ENCODE results near the gene ARVCF.
"Not testable (repeated sequence)": the region's sequence is repeated elsewhere in the genome, so short reads cannot be mapped to it uniquely, and the experiment has no call there.

Gene ARVCF

GRCh38 chr22:19931514-19931913, 85.1 kb downstream of the ARVCF start:
- no peak for DNase-seq

DNA sequence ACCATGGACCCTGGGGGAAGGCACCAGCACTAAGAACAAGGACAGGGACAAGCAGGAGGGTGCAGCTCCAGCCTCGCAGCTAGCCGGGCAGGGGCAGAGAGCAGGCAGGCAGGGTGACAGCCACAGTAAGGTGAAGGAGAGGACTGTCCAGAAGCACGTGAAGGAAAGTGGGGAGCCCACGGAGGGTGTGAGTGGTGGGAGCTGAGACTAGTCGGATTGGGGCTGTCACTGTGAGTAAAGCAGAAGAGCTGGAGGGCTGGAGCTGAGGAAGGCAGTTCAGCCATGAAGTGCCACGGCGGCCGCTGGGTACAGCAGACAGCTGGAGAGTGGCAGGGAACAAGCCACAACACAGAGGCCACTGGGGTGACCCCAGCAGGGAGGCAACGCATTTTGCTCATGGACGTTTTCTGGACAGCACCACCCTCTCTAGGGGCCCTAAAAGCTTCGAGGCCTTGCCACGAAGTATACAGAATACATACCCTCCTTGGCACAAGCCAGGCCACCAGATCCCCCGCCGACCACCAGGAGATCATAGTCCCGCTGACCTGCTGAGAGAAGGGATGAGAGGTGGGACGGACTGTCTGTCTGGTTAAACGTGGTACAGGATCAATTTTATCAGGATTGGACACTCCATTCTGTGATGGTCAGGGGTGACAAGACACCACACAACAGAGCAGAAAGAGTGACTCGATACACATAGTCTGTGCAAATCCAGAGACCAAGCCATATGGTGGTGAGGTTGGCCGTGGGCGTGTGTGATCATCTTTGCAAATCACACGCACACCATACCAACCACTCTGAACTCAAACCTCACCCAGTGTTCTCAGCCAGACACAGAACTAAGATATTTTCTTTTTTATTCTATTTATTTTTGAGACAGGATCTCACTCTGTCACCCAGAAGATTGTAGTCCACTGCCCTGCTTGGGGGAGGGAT, 85.8 kb downstream of the ARVCF start:
- no peak for DNase-seq

DNA sequence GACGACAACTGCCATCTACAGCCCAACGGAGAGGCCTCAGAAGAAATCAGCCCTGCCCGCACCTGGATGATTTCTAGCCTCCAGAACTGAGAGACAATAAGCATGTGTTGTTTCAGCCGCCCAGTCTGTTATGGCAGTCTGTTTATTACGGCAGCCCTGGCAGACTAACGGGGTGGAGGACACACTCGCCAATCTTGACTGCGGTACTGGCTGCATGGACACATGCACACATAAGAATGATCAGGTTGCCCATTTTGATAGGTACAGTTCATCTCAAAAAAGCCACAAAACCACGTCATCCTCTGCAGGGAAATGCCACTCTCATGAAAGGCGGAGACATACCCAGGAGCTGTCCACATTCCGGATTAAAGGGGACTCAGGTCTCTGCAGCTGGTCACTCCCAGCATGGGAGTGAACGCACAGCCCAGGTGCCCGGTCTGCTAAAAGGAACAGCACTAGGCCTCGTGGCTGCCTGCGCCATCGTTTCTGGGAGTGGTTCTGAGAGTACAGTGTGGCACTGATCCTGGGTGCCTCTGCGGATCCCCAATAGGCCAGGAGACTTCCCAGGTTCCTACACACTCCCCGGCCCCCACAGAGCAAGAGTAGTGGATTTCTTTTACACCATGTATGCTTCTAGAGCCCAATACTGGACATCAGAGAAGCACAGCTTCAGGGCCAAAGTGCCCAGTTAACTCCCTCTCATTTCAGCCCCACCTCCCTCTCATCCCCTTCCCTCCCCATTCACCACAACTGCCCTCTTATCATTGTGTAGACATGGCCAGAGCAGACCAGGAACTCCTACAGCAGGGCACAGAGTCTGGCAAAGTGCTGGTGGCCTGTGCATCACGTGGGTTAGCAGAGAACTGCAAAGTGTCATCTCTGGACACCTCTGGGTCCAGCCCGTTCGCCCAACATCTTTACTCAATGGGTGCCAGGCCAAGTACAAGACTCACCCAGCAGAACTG, 86.8 kb downstream of the ARVCF start:
- DNase-seq = no peak

DNA sequence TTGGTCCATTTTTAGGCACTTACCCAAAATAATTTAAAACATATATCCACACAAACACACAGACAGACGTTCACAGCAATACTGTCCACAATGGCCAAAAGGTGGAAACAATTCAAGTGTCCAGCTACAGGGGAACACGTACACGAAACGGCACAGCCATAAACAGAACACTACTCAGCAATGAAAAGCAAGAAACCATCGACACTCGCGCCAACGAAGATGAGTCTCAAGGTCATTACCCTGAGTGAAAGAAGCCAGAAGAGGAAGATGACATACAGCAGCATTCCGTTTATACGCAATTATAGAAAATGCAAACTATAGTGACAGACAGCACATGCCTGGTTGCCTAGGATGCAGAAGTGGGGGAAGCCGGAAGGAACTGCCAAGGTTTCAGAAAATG, 88.4 kb downstream of the ARVCF start:
- DNase-seq = no peak

GRCh38 chr22:19927696-19928095, 88.9 kb downstream of the ARVCF start:
- DNase-seq = no peak

GRCh38 chr22:19926028-19926427, 90.6 kb downstream of the ARVCF start:
- not testable (repeated sequence) for DNase-seq

DNA sequence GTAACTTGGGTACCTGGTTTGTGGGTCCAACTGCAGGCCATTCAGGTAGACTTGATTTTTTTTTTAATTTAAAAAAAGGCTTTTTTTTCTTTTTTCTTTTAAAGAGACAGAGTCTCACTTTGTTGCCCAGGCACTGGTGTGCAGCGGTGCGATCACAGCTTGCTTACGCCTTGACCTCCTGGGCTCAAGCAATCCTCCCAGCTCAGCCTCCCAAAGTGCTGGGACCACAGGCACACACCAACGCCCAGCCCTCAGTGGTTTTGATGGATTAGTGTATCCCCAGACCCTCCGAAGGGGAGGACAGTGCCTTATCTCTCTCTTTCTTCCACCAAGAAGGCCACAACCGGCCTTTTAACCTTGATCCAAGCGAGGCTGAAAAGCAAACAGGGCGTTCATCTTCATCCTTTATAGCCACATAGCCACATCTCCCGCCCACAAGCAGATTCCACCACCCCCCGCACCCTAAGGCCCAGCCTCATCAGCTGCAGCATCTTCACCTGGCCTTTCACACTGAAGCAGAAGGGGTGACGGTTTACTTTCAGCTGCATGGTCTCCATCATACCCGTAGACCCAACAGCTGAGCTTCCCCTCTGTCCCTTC, 92.6 kb downstream of the ARVCF start:
- DNase-seq = no peak

GRCh38 chr22:19921544-19922081, 95.0 kb downstream of the ARVCF start:
- DNase-seq = no peak

All from activated CD4-positive, alpha-beta T cell treated with anti-CD3 and anti-CD28 coated beads for 1 hour (primary cell).